ENCODE data around the gene BGN. TPM values are rescaled to one million over a fixed set of nuclear protein-coding genes. Genes with fewer than 3 reads are reported as not detected.

Gene BGN
- total RNA-seq, 1 experiment from 2014 or later, result 1.2 TPM

DNA sequence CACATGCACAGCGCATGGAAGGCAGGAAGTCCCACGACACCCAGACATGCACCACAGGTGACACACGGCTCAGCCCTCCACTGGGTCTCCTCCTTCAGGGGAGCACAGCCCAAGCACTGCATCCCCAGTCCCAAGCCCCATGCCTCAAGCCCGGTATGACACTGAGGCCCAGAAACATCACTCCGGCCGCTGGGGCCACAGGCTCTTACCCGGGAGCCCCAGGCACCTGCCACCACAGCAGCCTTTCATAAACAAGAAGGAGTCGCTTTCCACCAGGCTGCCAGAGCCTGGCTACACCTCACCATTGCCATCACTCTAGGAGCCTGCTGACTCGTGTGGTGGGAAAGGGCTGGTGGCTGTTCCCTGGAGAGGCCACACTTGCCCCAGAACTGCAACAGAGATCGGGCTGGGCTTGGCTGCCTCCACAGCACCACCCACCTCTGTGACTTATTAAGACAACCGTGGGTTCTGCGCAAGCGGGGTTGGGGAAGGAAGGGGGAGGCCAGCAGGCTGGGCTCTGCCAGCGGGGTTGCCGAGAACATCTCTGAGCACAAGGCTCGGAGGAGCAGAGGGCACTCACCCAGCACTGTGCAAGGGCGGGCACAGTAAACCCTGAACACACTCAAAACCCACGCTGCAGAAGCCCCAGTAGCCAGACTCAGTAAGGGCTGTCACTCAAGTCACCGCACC, 28.9 kb upstream of the BGN start:
- DNase-seq, result no peak
- Histone ChIP-seq H3K27me3 (ENCODE audit: insufficient read depth, low read length) (no peaks in the 10 kb centered on the region), H3K27ac (ENCODE audit: insufficient read length, low read depth, low read length) (no peak overlapping the region), H4K91ac (ENCODE audit: insufficient read length, low read depth, low read length) (no peak overlapping the region), H4K8ac (replicated peaks; ENCODE audit: insufficient read length, low read depth, low read length) (no peak overlapping the region), H2BK5ac (ENCODE audit: insufficient read length, low read length) (no peak overlapping the region), H2BK15ac (ENCODE audit: low read depth, low read length) (no peak overlapping the region), H3K18ac (ENCODE audit: insufficient read length, low read depth, low read length) (no peak overlapping the region), H3K9me3 (ENCODE audit: control insufficient read depth, low read depth, low read length) (peaks cover 46% of the 10 kb centered on the region), H4K20me1 (ENCODE audit: control insufficient read depth, insufficient read depth, insufficient read length) (no peaks in the 10 kb centered on the region), H2BK120ac (ENCODE audit: low read depth, low read length, poor library complexity, severe bottlenecking) (no peak overlapping the region), H3K4me2 (ENCODE audit: insufficient read depth, insufficient read length, low read length) (no peak overlapping the region), H3K4me1 (ENCODE audit: insufficient read depth, low read length) (no peaks in the 10 kb centered on the region), H2BK12ac (ENCODE audit: insufficient read length, low read depth, low read length) (no peak overlapping the region), H3K56ac (ENCODE audit: insufficient read length, low read depth, low read length) (no peak overlapping the region), H3K9ac (ENCODE audit: extremely low read depth, insufficient read length, low read length) (no peak overlapping the region), H3T11ph (ENCODE audit: low read length) (no peak overlapping the region), H2AK5ac (ENCODE audit: insufficient read length, low read length) (no peak overlapping the region), H3K23ac (ENCODE audit: insufficient read length, low read depth, low read length) (no peak overlapping the region), H3K79me2 (ENCODE audit: insufficient read depth, low read length) (no peaks in the 10 kb centered on the region; the same call in 1 of the 2 replicates), H2AFZ (ENCODE audit: low read length) (no peak overlapping the region), H4K5ac (ENCODE audit: insufficient read length, low read depth, low read length) (no peak overlapping the region), H3K4ac (ENCODE audit: low read depth, low read length) (no peak overlapping the region), H2BK20ac (ENCODE audit: low read depth, low read length, poor library complexity, severe bottlenecking) (no peak overlapping the region), H3K79me1 (ENCODE audit: insufficient read depth, low read depth, low read length, poor library complexity, severe bottlenecking) (no peaks in the 10 kb centered on the region), H3K14ac (ENCODE audit: insufficient read depth, low read length) (no peak overlapping the region), H3K23me2 (ENCODE audit: insufficient read length, low read depth, low read length, poor library complexity, severe bottlenecking) (peaks cover 9% of the 10 kb centered on the region)
- TF ChIP-seq, protein P1, sequence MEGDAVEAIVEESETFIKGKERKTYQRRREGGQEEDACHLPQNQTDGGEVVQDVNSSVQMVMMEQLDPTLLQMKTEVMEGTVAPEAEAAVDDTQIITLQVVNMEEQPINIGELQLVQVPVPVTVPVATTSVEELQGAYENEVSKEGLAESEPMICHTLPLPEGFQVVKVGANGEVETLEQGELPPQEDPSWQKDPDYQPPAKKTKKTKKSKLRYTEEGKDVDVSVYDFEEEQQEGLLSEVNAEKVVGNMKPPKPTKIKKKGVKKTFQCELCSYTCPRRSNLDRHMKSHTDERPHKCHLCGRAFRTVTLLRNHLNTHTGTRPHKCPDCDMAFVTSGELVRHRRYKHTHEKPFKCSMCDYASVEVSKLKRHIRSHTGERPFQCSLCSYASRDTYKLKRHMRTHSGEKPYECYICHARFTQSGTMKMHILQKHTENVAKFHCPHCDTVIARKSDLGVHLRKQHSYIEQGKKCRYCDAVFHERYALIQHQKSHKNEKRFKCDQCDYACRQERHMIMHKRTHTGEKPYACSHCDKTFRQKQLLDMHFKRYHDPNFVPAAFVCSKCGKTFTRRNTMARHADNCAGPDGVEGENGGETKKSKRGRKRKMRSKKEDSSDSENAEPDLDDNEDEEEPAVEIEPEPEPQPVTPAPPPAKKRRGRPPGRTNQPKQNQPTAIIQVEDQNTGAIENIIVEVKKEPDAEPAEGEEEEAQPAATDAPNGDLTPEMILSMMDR (conservative IDR thresholded peaks at IDR 0.05), result no peak
- Mint-ChIP-seq H3K27me3 (ENCODE audit: low read depth) (no peaks in the 10 kb centered on the region; the same call in 1 of the 2 replicates), H3K36me3 (ENCODE audit: insufficient read depth in 1 of 3, low read depth in 3 of 3) (peaks cover 30 to 43% (median 36%) of the 10 kb centered on the region in 3 experiments), H3K27ac (no peak overlapping the region), H3K9me3 (peaks cover 60 to 81% of the 10 kb centered on the region in 2 experiments), H3K4me3 (no peak overlapping the region), H3K4me1 (no peaks in the 10 kb centered on the region; a peak in 1 of 4 replicates)
- no CpG with 5 or more reads among the region's 19 CpGs for WGBS (ENCODE audit: extremely low coverage, insufficient read length, low lambda C conversion rate)
